Measurements from ENCODE around the gene SCN4B.

DNA sequence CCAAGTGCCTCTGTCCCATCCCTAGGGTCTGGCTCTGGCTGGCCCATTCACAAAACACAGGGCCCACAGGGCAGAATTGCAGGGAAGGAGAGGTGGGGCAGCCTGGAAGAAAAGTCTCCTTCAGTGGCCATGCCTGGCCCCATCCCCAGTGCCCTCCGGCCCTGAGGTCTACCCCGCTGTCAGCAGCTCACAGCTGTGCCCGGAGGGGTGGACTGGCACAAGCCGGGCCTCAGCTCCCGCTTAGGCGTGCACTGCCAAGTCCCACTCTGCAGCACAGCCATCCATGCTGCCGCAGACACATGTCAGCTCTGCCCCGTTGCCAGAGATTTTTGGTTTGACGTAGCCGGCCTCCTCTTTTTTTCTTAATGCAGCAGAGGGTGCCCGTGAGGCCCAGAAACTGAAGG, 27.7 kb upstream of the SCN4B start:
- TF ChIP-seq, protein P1, sequence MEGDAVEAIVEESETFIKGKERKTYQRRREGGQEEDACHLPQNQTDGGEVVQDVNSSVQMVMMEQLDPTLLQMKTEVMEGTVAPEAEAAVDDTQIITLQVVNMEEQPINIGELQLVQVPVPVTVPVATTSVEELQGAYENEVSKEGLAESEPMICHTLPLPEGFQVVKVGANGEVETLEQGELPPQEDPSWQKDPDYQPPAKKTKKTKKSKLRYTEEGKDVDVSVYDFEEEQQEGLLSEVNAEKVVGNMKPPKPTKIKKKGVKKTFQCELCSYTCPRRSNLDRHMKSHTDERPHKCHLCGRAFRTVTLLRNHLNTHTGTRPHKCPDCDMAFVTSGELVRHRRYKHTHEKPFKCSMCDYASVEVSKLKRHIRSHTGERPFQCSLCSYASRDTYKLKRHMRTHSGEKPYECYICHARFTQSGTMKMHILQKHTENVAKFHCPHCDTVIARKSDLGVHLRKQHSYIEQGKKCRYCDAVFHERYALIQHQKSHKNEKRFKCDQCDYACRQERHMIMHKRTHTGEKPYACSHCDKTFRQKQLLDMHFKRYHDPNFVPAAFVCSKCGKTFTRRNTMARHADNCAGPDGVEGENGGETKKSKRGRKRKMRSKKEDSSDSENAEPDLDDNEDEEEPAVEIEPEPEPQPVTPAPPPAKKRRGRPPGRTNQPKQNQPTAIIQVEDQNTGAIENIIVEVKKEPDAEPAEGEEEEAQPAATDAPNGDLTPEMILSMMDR (IDR thresholded peaks at IDR 0.05) = no peak
- TF ChIP-seq POLR2AphosphoS5 (IDR thresholded peaks at IDR 0.05) (no peak), POLR2A (IDR thresholded peaks at IDR 0.05) (no peak), EP300 (IDR thresholded peaks at IDR 0.05) (no peak)

Measured in stomach (tissue), 4 donors.